GM18951 (cell line): ENCODE measurements around the gene TRMT61A.

Experiments
- POLR2A ChIP-seq: IDR thresholded peaks from 4 replicates; pipeline ENCODE4 v1.6.1; 2011; ENCODE audit warnings: mild to moderate bottlenecking; ENCODE audit not compliant: insufficient read length, insufficient read depth; ENCODE audit errors: extremely low read depth
- in situ Hi-C: fragments of 300-500 bp; cut with MboI; formaldehyde crosslinking; loops from one replicate; pipeline ENCODE4 v1.12.0; 2022; ENCODE audit warnings: low sequenced_read_pairs, mixed read lengths, inconsistent platforms; ENCODE audit not compliant: unreplicated experiment

Gene TRMT61A

GRCh38 chr14:103539056-103539825, 10.2 kb downstream of the TRMT61A start:
- in situ Hi-C loops, result no loop called here
- no peak for TF ChIP-seq POLR2A

- no peak for TF ChIP-seq POLR2A
- in situ Hi-C loops, result no loop called here
Observed at GRCh38 chr14:103540821-103541708, 12.1 kb downstream of the TRMT61A start.

- in situ Hi-C loops, result no loop called here
Observed at GRCh38 chr14:103541709-103542604, 13.0 kb downstream of the TRMT61A start.

GRCh38 chr14:103542605-103543088, 13.7 kb downstream of the TRMT61A start:
- TF ChIP-seq POLR2A, result no peak
- in situ Hi-C loops, result no loop called here

More at GRCh38 chr14:103541709-103542604, 13.0 kb downstream of the TRMT61A start:
- TF ChIP-seq POLR2A, result no peak

GRCh38 chr14:103543140-103543539, 14.1 kb downstream of the TRMT61A start:
- no peak for TF ChIP-seq POLR2A
- in situ Hi-C loops, result no loop called here

GRCh38 chr14:103543721-103544387, 14.9 kb downstream of the TRMT61A start:
- in situ Hi-C loops, result no loop called here
- no peak for TF ChIP-seq POLR2A

GRCh38 chr14:103544388-103545218, 15.6 kb downstream of the TRMT61A start:
- in situ Hi-C loops, result no loop called here
- TF ChIP-seq POLR2A, result no peak

GRCh38 chr14:103545219-103545914, 16.4 kb downstream of the TRMT61A start:
- in situ Hi-C loops, result no loop called here
- TF ChIP-seq POLR2A, result no peak

GRCh38 chr14:103545915-103546651, 17.1 kb downstream of the TRMT61A start:
- TF ChIP-seq POLR2A, result no peak
- in situ Hi-C loops, result no loop called here

GRCh38 chr14:103546652-103547454, 17.9 kb downstream of the TRMT61A start:
- no peak for TF ChIP-seq POLR2A
- in situ Hi-C loops, result no loop called here

- no peak for TF ChIP-seq POLR2A
- in situ Hi-C loops, result no loop called here
Observed at GRCh38 chr14:103547455-103547940, 18.5 kb downstream of the TRMT61A start.
